GM18517 (cell line): Measurements from ENCODE around the gene UBXN7.
"Not testable (repeated sequence)": the region's sequence is repeated elsewhere in the genome, so short reads cannot be mapped to it uniquely, and the experiment has no call there.

Source experiments
- ATAC-seq: cut with Tn5 transposase; IDR thresholded peaks from one replicate; pipeline ENCODE4 v1.9.1; 2021; ENCODE audit warnings: mild to moderate bottlenecking, moderate library complexity; ENCODE audit not compliant: unreplicated experiment

Gene UBXN7

DNA sequence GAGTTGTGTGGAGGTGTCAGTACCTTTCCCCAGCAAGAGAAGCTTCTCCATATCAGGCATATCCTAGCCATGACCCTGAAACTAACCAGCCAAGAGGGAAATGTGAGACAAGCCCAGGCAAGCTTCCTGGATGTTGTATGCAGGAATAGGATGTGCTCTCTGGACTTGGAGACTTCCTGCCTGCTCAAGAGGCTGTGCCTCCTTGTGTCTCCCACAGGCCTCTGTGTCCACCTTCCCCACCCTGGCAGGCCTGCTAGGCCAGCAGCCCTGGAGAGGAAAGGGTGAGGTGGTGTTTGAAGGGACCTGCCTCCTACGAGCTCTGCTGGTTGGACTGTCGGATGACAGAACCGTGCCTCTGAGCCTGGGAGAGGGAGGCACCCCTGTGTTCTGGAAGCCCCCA is 112.1 kb downstream of the UBXN7 start:
- no peak for ATAC-seq

DNA sequence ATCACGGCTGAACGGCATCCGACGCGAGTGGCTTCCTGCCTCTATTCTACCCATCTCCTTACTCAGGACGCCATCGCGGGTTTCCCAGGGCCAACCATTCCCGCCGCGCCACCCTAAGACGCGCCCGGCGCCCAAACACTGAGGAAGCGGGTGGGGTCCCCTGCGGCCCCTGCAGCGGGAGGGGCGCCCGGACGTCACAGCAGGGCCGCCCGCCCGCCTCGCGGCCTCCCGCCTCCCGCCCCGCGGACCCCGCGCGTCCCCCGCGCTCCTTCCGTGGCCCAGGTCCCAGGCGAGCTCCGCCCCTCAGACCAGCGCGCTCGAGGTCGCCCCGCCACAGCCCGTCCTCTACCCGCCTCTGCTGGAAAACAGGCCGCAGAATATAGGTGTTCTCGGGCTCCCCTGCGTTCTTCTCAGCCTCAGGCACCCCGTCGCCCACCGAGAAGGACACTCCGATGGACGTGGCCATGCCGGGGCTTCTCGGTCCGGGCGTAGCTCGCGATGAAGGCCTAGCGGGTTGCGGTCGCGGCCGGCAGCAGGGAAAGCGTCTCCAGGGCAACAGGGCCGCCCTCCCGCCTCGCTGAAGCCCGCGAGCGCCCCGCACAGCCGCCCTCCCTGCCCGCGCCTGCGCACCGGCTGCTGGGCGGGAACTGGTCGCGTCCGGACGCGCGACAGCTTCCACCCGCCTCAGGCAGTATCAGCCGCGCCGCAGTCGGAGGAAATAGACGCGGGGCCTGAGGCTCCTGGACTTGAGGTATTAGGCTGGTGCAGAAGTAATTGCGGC is 114.3 kb downstream of the UBXN7 start, which contains the start of gene DYNLT2B:
TSS of gene DYNLT2B (minus strand) at position 554 of the 781 bp plus-strand sequence. CDS start at position 466, 88 bp downstream.
- peak; percentile 78 for ATAC-seq

DNA sequence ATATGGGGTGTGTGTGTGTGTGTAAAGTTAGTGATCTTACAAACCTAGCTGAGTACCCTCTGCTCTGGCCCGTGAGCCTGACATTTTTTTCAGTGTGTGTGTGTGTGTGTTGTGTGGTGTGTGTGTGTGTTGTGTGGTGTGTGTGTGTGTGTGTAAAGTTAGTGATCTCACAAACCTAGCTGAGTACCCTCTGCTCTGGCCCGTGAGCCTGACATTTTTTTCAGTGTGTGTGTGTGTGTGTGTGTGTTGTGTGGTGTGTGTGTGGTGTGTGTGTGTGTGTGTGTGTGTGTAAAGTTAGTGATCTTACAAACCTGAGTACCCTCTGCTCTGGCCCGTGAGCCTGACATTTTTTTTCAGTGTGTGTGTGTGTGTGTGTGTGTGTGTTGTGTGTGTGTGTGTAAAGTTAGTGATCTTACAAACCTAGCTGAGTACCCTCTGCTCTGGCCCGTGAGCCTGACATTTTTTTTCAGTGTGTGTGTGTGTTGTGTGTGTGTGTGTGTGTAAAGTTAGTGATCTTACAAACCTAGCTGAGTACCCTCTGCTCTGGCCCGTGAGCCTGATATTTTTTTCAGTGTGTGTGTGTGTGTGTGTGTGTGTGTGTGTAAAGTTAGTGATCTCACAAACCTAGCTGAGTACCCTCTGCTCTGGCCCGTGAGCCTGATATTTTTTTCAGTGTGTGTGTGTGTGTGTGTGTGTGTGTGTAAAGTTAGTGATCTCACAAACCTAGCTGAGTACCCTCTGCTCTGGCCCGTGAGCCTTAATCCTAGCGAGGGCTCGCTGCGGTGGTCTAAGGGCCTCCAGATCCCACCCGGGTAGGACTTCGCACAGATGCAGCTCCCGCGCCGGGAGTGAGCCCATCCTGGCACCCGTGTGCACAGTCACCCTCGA is 115.2 kb downstream of the UBXN7 start:
- not testable (repeated sequence) for ATAC-seq

- ATAC-seq = no peak
These were observed 116.4 kb downstream of the UBXN7 start for GRCh38 chr3:196315821-196316220.

DNA sequence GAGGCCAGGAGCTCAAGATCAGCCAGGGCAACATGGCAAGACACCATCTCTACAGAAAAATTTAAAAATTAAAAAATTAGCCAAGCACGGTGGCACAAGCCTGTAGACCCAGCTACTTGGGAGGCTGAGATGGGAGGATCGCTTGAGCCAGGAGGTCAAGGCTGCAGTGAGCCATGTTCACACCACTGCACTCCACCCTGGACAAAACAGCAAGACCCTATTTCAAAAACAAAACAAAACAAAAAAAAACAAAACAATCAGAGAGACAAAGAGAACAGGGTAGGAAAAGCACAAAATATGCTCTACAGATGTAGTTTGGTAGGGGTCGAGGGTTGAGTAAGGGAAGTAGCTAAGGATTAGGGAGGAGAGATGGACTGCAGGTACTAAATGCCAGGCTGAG is 117.6 kb downstream of the UBXN7 start:
- ATAC-seq = no peak

- ATAC-seq = not testable (repeated sequence)
These were observed 118.1 kb downstream of the UBXN7 start for GRCh38 chr3:196314086-196314485.

- ATAC-seq = not testable (repeated sequence)
These were observed 129.3 kb downstream of the UBXN7 start for GRCh38 chr3:196302960-196303359.

DNA sequence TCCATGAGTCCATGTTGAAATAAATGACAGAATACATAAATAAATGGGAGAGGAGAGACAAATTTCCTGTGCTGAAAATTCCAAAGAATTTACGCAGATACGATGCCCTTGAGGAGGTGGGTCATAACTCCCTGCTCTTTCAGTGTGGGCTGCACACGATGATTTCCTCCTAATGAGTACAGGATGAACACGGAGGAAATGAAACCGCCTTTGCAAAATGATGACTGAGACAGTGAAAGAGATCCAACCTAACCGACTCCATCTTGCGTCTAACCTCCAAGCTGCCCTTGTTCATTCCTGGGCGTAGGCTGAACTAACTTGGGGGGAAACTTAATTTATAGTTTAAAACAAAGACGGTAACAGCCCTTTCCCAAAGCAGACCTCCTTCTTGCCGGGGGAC is 129.7 kb downstream of the UBXN7 start:
- not testable (repeated sequence) for ATAC-seq

DNA sequence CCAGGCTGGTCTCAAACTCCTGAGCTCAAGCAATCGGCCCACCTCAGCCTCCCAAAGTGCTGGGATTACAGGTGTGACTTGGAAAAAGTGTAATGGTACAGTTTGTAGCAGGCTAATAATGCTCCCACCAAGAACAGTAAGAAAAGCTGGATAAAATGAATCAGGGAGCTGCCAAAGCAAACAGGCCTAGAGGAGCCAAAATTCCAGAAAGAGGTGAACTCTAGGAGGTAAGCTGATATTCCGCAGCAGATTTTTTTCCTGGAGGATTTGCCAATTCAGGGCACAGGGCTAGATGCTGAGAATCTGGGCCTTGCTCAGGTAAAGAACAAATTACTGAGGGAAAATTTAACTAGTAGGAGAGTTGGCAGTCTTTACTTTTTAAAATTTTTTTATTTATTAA is 133.7 kb downstream of the UBXN7 start:
- no peak for ATAC-seq
